ENCODE data around the gene NR0B2.

GRCh38 chr1:26882696-26883463 is 30.9 kb downstream of the NR0B2 start:
- no peak for TF ChIP-seq EZH2 (IDR thresholded peaks at IDR 0.05; ENCODE audit: low read length)
- TF ChIP-seq, protein P1, sequence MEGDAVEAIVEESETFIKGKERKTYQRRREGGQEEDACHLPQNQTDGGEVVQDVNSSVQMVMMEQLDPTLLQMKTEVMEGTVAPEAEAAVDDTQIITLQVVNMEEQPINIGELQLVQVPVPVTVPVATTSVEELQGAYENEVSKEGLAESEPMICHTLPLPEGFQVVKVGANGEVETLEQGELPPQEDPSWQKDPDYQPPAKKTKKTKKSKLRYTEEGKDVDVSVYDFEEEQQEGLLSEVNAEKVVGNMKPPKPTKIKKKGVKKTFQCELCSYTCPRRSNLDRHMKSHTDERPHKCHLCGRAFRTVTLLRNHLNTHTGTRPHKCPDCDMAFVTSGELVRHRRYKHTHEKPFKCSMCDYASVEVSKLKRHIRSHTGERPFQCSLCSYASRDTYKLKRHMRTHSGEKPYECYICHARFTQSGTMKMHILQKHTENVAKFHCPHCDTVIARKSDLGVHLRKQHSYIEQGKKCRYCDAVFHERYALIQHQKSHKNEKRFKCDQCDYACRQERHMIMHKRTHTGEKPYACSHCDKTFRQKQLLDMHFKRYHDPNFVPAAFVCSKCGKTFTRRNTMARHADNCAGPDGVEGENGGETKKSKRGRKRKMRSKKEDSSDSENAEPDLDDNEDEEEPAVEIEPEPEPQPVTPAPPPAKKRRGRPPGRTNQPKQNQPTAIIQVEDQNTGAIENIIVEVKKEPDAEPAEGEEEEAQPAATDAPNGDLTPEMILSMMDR (optimal IDR thresholded peaks at IDR 0.05 in 1 of 3, IDR thresholded peaks at IDR 0.05 in 1 of 3, conservative IDR thresholded peaks at IDR 0.05 in 1 of 3; ENCODE audit: extremely low read depth in 1 of 3, insufficient read depth in 2 of 3, low read length in 3 of 3): no peak
